Activated CD4-positive, alpha-beta memory T cell treated with anti-CD3 and anti-CD28 coated beads for 36 hours (primary cell): ENCODE measurements around the gene MTCH1. TPM values are rescaled to one million over a fixed set of nuclear protein-coding genes. Genes with fewer than 3 reads are reported as not detected.

Experiments used
- CTCF ChIA-PET: fragments of 350-600 bp; sonication (Branson Sonifier 250); formaldehyde crosslinking; loops from one replicate; lab custom pipeline; 2021; ENCODE audit warnings: antibody characterized with exemption, inconsistent platforms; lab: Charles Lee
- POLR2A ChIA-PET: fragments of 350-600 bp; sonication (Branson Sonifier 250); formaldehyde crosslinking; loops from one replicate; lab custom pipeline; 2021; ENCODE audit warnings: antibody characterized with exemption; lab: Charles Lee
- DNase-seq: peaks from one replicate; pipeline ENCODE4 v3.0.0-alpha.2; 2020
- H3K27ac Mint-ChIP-seq: one replicate; pipeline ENCODE4 v1.8.0; 2021; ENCODE audit warnings: mixed read lengths
- H3K27me3 Mint-ChIP-seq: one replicate; pipeline ENCODE4 v1.8.0; 2021; ENCODE audit warnings: mixed read lengths
- H3K36me3 Mint-ChIP-seq: one replicate; pipeline ENCODE4 v1.8.0; 2021; ENCODE audit warnings: mixed read lengths
- H3K4me1 Mint-ChIP-seq: one replicate; pipeline ENCODE4 v1.8.0; 2021; ENCODE audit warnings: low read depth, mixed read lengths
- H3K4me3 Mint-ChIP-seq: one replicate; pipeline ENCODE4 v1.8.0; 2021; ENCODE audit warnings: mild to moderate bottlenecking, mixed read lengths
- H3K9me3 Mint-ChIP-seq: one replicate; pipeline ENCODE4 v1.8.0; 2021; ENCODE audit warnings: mixed read lengths
- intact Hi-C: fragments of 100-400 bp; cut with micrococcal nuclease; formaldehyde crosslinking; loops from one replicate; pipeline ENCODE4 v1.15.1; 2023
- total RNA-seq, 2 experiments: library from RNA; stranded (reverse); gene quantifications; one replicate each; pipeline ENCODE4 v1.2.3, GENCODE V29; 2021

Gene MTCH1
- total RNA-seq, 2 experiments from 2014 or later = 109 to 114 TPM

GRCh38 chr6:37025621-37026466 lies 39.8 kb upstream of the MTCH1 start:
- H3K4me1 Mint-ChIP-seq = peaks cover 64% of the 10 kb centered on the region
- H3K4me3 Mint-ChIP-seq = no peak overlapping the region
- H3K27ac Mint-ChIP-seq = peak overlapping the region; percentile 49
- peaks cover 6% of the 10 kb centered on the region for H3K9me3 Mint-ChIP-seq
- no peaks in the 10 kb centered on the region for H3K27me3 Mint-ChIP-seq
- ChIA-PET CTCF (interaction anchor here (0.9 to 22.4 kb wide), 5 partner anchors 8 to 180 kb away, joined by 4 to 850 read pairs (median 186); partner anchors contain the start of gene PIM1), POLR2A (interaction anchor here (0.8 to 1.1 kb wide), 2 partner anchors 24 to 407 kb away, joined by 3 read pairs; partner anchors contain the start of gene CMTR1)
- no peak for DNase-seq
- intact Hi-C loops = no loop called here
- H3K36me3 Mint-ChIP-seq = peaks cover 3% of the 10 kb centered on the region

GRCh38 chr6:37024656-37025337 lies 38.8 kb upstream of the MTCH1 start:
- no peaks in the 10 kb centered on the region for H3K9me3 Mint-ChIP-seq
- DNase-seq = peak; percentile 83
- ChIA-PET CTCF (interaction anchor here (1.0 to 22.4 kb wide), 6 partner anchors 25 to 258 kb away, joined by 3 to 850 read pairs (median 120); partner anchors contain the start of gene PIM1), POLR2A (interaction anchor here (0.8 to 2.5 kb wide), 2 partner anchors 24 to 25 kb away, joined by 3 to 6 read pairs; no protein-coding TSS in a partner anchor)
- intact Hi-C loops = no loop called here
- H3K4me3 Mint-ChIP-seq = no peak overlapping the region
- H3K27me3 Mint-ChIP-seq = no peaks in the 10 kb centered on the region
- peak overlapping the region; percentile 61 for H3K27ac Mint-ChIP-seq
- peaks cover 60% of the 10 kb centered on the region for H3K4me1 Mint-ChIP-seq
- H3K36me3 Mint-ChIP-seq = no peaks in the 10 kb centered on the region

- H3K27me3 Mint-ChIP-seq = no peaks in the 10 kb centered on the region
- intact Hi-C loops = no loop called here
- no peaks in the 10 kb centered on the region for H3K36me3 Mint-ChIP-seq
- H3K4me1 Mint-ChIP-seq = peaks cover 70% of the 10 kb centered on the region
- no peaks in the 10 kb centered on the region for H3K9me3 Mint-ChIP-seq
- DNase-seq = no peak
- ChIA-PET CTCF (interaction anchor here (0.5 to 22.4 kb wide), 29 partner anchors 8 to 302 kb away, joined by 3 to 850 read pairs (median 4); partner anchors contain the start of genes C6orf89 and PIM1), POLR2A (interaction anchor here (1.0 to 5.2 kb wide), 6 partner anchors 16 to 187 kb away, joined by 3 to 20 read pairs (median 6); partner anchors contain the start of gene PIM1)
- peak overlapping the region; percentile 25 for H3K27ac Mint-ChIP-seq
- H3K4me3 Mint-ChIP-seq = no peak overlapping the region
Measured at GRCh38 chr6:37022135-37022863, 36.3 kb upstream of the MTCH1 start.

- intact Hi-C loops = loop anchor here (1.0 kb wide), 1 partner anchor 30 kb away; no protein-coding TSS in a partner anchor
- H3K4me1 Mint-ChIP-seq = peaks cover 70% of the 10 kb centered on the region
- DNase-seq = peak; percentile 84
- H3K27ac Mint-ChIP-seq = peak overlapping the region; percentile 25
- H3K27me3 Mint-ChIP-seq = no peaks in the 10 kb centered on the region
- H3K4me3 Mint-ChIP-seq = no peak overlapping the region
- ChIA-PET POLR2A (interaction anchor here (0.5 to 5.2 kb wide), 5 partner anchors 15 to 188 kb away, joined by 3 to 20 read pairs (median 5); partner anchors contain the start of gene PIM1), CTCF (interaction anchor here (0.5 to 22.4 kb wide), 30 partner anchors 8 to 304 kb away, joined by 3 to 850 read pairs (median 4); partner anchors contain the start of genes C6orf89 and PIM1)
- H3K9me3 Mint-ChIP-seq = no peaks in the 10 kb centered on the region
- no peaks in the 10 kb centered on the region for H3K36me3 Mint-ChIP-seq
Measured at GRCh38 chr6:37021356-37022129, 35.5 kb upstream of the MTCH1 start.

GRCh38 chr6:37020812-37021211 lies 34.8 kb upstream of the MTCH1 start:
- intact Hi-C loops = loop anchor here (1.0 kb wide), 1 partner anchor 30 kb away; no protein-coding TSS in a partner anchor
- Mint-ChIP-seq H3K4me1 (peaks cover 65% of the 10 kb centered on the region), H3K27me3 (no peaks in the 10 kb centered on the region), H3K36me3 (no peaks in the 10 kb centered on the region), H3K27ac (no peak overlapping the region), H3K4me3 (no peak overlapping the region), H3K9me3 (no peaks in the 10 kb centered on the region)
- ChIA-PET POLR2A (interaction anchor here (0.5 to 5.2 kb wide), 3 partner anchors 19 to 189 kb away, joined by 5 to 20 read pairs (median 8); partner anchors contain the start of gene PIM1), CTCF (interaction anchor here (0.6 to 22.4 kb wide), 23 partner anchors 10 to 305 kb away, joined by 3 to 850 read pairs (median 7); partner anchors contain the start of genes C6orf89 and PIM1)
- no peak for DNase-seq

- Mint-ChIP-seq H3K27ac (peak overlapping the region; percentile 25), H3K27me3 (no peaks in the 10 kb centered on the region), H3K4me3 (no peak overlapping the region), H3K4me1 (peaks cover 62% of the 10 kb centered on the region), H3K36me3 (no peaks in the 10 kb centered on the region), H3K9me3 (no peaks in the 10 kb centered on the region)
- ChIA-PET POLR2A (interaction anchor here (1.8 to 5.2 kb wide), 3 partner anchors 151 to 189 kb away, joined by 8 to 20 read pairs (median 11); partner anchors contain the start of gene PIM1), CTCF (interaction anchor here (1.0 to 22.4 kb wide), 14 partner anchors 10 to 294 kb away, joined by 3 to 850 read pairs (median 57); partner anchors contain the start of genes C6orf89, PIM1 and PPIL1)
- no peak for DNase-seq
- intact Hi-C loops = no loop called here
Measured at GRCh38 chr6:37020381-37020780, 34.4 kb upstream of the MTCH1 start.

GRCh38 chr6:37019065-37019450 lies 33.1 kb upstream of the MTCH1 start:
- Mint-ChIP-seq H3K4me1 (peaks cover 50% of the 10 kb centered on the region), H3K9me3 (no peaks in the 10 kb centered on the region), H3K27me3 (no peaks in the 10 kb centered on the region), H3K4me3 (no peak overlapping the region), H3K27ac (peak overlapping the region; percentile 61), H3K36me3 (no peaks in the 10 kb centered on the region)
- intact Hi-C loops = loop anchor here (2.0 kb wide), 2 partner anchors 260 to 296 kb away; no protein-coding TSS in a partner anchor
- POLR2A ChIA-PET = interaction anchor here (2.1 to 5.2 kb wide), 3 partner anchors 134 to 190 kb away, joined by 10 to 20 read pairs (median 11); partner anchors contain the start of genes C6orf89 and PIM1
- no peak for DNase-seq
- CTCF ChIA-PET = interaction anchor here (0.7 to 22.4 kb wide), 23 partner anchors 12 to 295 kb away, joined by 3 to 850 read pairs (median 29); partner anchors contain the start of genes C6orf89, FGD2, MTCH1 and PIM1

GRCh38 chr6:37018198-37019064 lies 32.4 kb upstream of the MTCH1 start:
- Mint-ChIP-seq H3K27me3 (no peaks in the 10 kb centered on the region), H3K4me1 (peaks cover 44% of the 10 kb centered on the region), H3K9me3 (no peaks in the 10 kb centered on the region), H3K27ac (peak overlapping the region; percentile 61), H3K4me3 (no peak overlapping the region), H3K36me3 (no peaks in the 10 kb centered on the region)
- DNase-seq = peak; percentile 96
- intact Hi-C loops = loop anchor here (1.0 to 2.0 kb wide), 9 partner anchors 32 to 296 kb away; partner anchors contain the start of genes C6orf89 and MTCH1
- ChIA-PET POLR2A (interaction anchor here (0.6 to 5.2 kb wide), 9 partner anchors 32 to 253 kb away, joined by 3 to 20 read pairs (median 5); partner anchors contain the start of genes C6orf89, MTCH1 and PIM1), CTCF (interaction anchor here (0.5 to 22.4 kb wide), 94 partner anchors 8 to 555 kb away, joined by 3 to 850 read pairs (median 4); partner anchors contain the start of genes C6orf89, FGD2, MTCH1 and PIM1)

GRCh38 chr6:37017606-37018197 lies 31.7 kb upstream of the MTCH1 start:
- DNase-seq = no peak
- H3K4me1 Mint-ChIP-seq = peaks cover 37% of the 10 kb centered on the region
- H3K27ac Mint-ChIP-seq = peak overlapping the region; percentile 5
- CTCF ChIA-PET = interaction anchor here (0.6 to 22.4 kb wide), 90 partner anchors 8 to 556 kb away, joined by 3 to 850 read pairs (median 5); partner anchors contain the start of genes C6orf89, FGD2, MTCH1 and PIM1
- H3K4me3 Mint-ChIP-seq = no peak overlapping the region
- POLR2A ChIA-PET = interaction anchor here (1.1 to 2.9 kb wide), 7 partner anchors 31 to 252 kb away, joined by 4 to 11 read pairs (median 5); partner anchors contain the start of genes C6orf89 and MTCH1
- intact Hi-C loops = loop anchor here (1.0 to 2.0 kb wide), 9 partner anchors 31 to 297 kb away; partner anchors contain the start of genes C6orf89 and MTCH1
- H3K27me3 Mint-ChIP-seq = no peaks in the 10 kb centered on the region
- H3K9me3 Mint-ChIP-seq = no peaks in the 10 kb centered on the region
- no peaks in the 10 kb centered on the region for H3K36me3 Mint-ChIP-seq
